ENCODE results near the gene C9orf50.

- TF ChIP-seq CTCF (conservative IDR thresholded peaks at IDR 0.05) (no peak), ZFX (IDR thresholded peaks at IDR 0.05) (no peak)
Measured at GRCh38 chr9:129637673-129638439, 17.0 kb upstream of the C9orf50 start.

All from C4-2B (cell line).